ENCODE results near the gene ZNF521.

Gene ZNF521

GRCh38 chr18:25299426-25300300 lies 52.3 kb downstream of the ZNF521 start:
- no peak for TF ChIP-seq CTCF (IDR thresholded peaks at IDR 0.05; ENCODE audit: extremely low read depth, insufficient read depth, missing control alignments)

GRCh38 chr18:25298853-25299274 lies 53.1 kb downstream of the ZNF521 start:
- no peak for TF ChIP-seq CTCF (IDR thresholded peaks at IDR 0.05; ENCODE audit: extremely low read depth, insufficient read depth, missing control alignments)
- in situ Hi-C loops (cut with MboI; ENCODE audit: low pct_unique_long_range_greater_than_20kb, low sequenced_read_pairs, unreplicated experiment): no loop called here
- no peak for DNase-seq (ENCODE audit: low spot score)

More at GRCh38 chr18:25299426-25300300, 52.3 kb downstream of the ZNF521 start:
- in situ Hi-C loops (cut with MboI; ENCODE audit: low pct_unique_long_range_greater_than_20kb, low sequenced_read_pairs, unreplicated experiment): no loop called here
- no peak for DNase-seq (ENCODE audit: low spot score)

GRCh38 chr18:25295624-25296138 lies 56.3 kb downstream of the ZNF521 start:
- DNase-seq (ENCODE audit: low spot score): no peak
- in situ Hi-C loops (cut with MboI; ENCODE audit: low pct_unique_long_range_greater_than_20kb, low sequenced_read_pairs, unreplicated experiment): no loop called here
- no peak for TF ChIP-seq CTCF (IDR thresholded peaks at IDR 0.05; ENCODE audit: extremely low read depth, insufficient read depth, missing control alignments)

GRCh38 chr18:25291150-25291549 lies 60.8 kb downstream of the ZNF521 start:
- no peak for TF ChIP-seq CTCF (IDR thresholded peaks at IDR 0.05; ENCODE audit: extremely low read depth, insufficient read depth, missing control alignments)
- no peak for DNase-seq (ENCODE audit: low spot score)
- in situ Hi-C loops (cut with MboI; ENCODE audit: low pct_unique_long_range_greater_than_20kb, low sequenced_read_pairs, unreplicated experiment): no loop called here

GRCh38 chr18:25289001-25289631 lies 62.9 kb downstream of the ZNF521 start:
- no peak for TF ChIP-seq CTCF (IDR thresholded peaks at IDR 0.05; ENCODE audit: extremely low read depth, insufficient read depth, missing control alignments)
- in situ Hi-C loops (cut with MboI; ENCODE audit: low pct_unique_long_range_greater_than_20kb, low sequenced_read_pairs, unreplicated experiment): no loop called here
- DNase-seq (ENCODE audit: low spot score): no peak

GRCh38 chr18:25288340-25288938 lies 63.5 kb downstream of the ZNF521 start:
- DNase-seq (ENCODE audit: low spot score): no peak
- no peak for TF ChIP-seq CTCF (IDR thresholded peaks at IDR 0.05; ENCODE audit: extremely low read depth, insufficient read depth, missing control alignments)
- in situ Hi-C loops (cut with MboI; ENCODE audit: low pct_unique_long_range_greater_than_20kb, low sequenced_read_pairs, unreplicated experiment): no loop called here
